NT2/D1 (cell line): Measurements from ENCODE around the gene MEGF6.
"Not testable (repeated sequence)": the region's sequence is repeated elsewhere in the genome, so short reads cannot be mapped to it uniquely, and the experiment has no call there.

Source experiments
- DNase-seq: peaks from one replicate; pipeline ENCODE4 v3.0.0-alpha.2; 2011; ENCODE audit warnings: low read depth, low spot score
- H3K27me3 ChIP-seq: 2 replicates; pipeline ENCODE4 v1.6.0; 2011; ENCODE audit warnings: mild to moderate bottlenecking; ENCODE audit not compliant: insufficient read length, insufficient read depth
- H3K36me3 ChIP-seq: 2 replicates; pipeline ENCODE4 v1.6.1; 2011; ENCODE audit warnings: mild to moderate bottlenecking, low read length, mixed read lengths; ENCODE audit not compliant: insufficient read depth, insufficient read length
- H3K4me1 ChIP-seq: 2 replicates; pipeline ENCODE4 v1.5.1; 2011; ENCODE audit not compliant: insufficient read depth, insufficient read length
- H3K4me3 ChIP-seq: 2 replicates; pipeline ENCODE4 v1.5.1; 2011; ENCODE audit warnings: low read depth; ENCODE audit not compliant: insufficient read length
- H3K9ac ChIP-seq: 2 replicates; pipeline ENCODE4 v1.6.0; 2011; ENCODE audit warnings: low read depth; ENCODE audit not compliant: insufficient read length
- H3K9me3 ChIP-seq: 2 replicates; pipeline ENCODE4 v1.5.1; 2011; ENCODE audit warnings: mild to moderate bottlenecking, low read length; ENCODE audit not compliant: insufficient read depth
- SUZ12 ChIP-seq: IDR thresholded peaks from 2 replicates; pipeline ENCODE4 v1.6.1; 2011; ENCODE audit not compliant: insufficient read length, insufficient read depth; ENCODE audit errors: extremely low read depth
- YY1 ChIP-seq: IDR thresholded peaks from 2 replicates; pipeline ENCODE4 v1.6.1; 2011; ENCODE audit not compliant: insufficient read length, insufficient read depth
- ZNF274 ChIP-seq: IDR thresholded peaks from 2 replicates; pipeline ENCODE4 v1.6.1; 2011; ENCODE audit warnings: mild to moderate bottlenecking, low read depth, low read length

The MEGF6 gene

DNA sequence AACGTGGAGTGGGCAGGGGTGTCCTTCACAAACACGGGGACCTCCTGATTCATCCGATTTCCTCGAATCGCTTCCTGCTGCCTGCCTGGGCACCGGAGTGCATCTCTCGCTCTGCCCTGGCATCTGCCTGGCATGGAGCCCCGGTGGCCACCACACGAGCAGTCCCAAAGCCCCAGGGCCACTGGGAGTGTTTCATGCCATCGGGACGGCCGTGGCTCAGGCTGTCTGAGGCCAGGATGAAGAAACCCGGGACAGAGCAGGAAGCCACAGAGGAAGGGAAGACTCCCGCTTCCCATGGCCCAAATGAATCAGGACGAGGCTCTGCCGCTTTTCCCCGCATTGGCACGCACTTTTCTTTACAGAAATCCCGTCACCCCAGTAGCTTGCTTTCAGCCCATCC lies 32.4 kb downstream of the MEGF6 start:
- H3K9ac ChIP-seq, result no peak overlapping the region
- no peaks in the 10 kb centered on the region for H3K36me3 ChIP-seq
- TF ChIP-seq YY1 (no peak), SUZ12 (no peak), ZNF274 (no peak)
- no peaks in the 10 kb centered on the region for H3K4me1 ChIP-seq
- no peaks in the 10 kb centered on the region for H3K27me3 ChIP-seq
- DNase-seq, result no peak
- H3K4me3 ChIP-seq, result no peak overlapping the region
- H3K9me3 ChIP-seq, result no peaks in the 10 kb centered on the region

DNA sequence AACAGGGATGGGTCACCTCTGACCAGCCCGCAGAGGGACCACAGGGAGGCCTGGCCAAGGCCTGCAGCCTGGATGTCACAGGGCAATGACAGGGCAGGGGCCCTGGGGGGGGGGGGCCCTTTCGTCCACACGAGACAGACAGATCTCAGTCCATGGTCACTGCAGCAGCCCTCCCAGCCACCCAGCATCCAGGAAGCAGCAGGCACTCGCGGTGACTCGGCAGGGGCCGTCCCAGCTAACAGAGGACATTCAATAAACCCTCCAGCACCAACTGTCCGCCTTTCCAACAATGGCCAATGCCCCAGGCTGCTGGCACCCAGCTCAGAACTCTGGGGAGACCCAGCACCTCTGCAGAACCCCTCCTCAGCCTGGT lies 32.9 kb downstream of the MEGF6 start:
- TF ChIP-seq YY1, result no peak
- TF ChIP-seq ZNF274, result no peak
- no peak for TF ChIP-seq SUZ12
- Histone ChIP-seq H3K27me3 (no peaks in the 10 kb centered on the region), H3K9ac (no peak overlapping the region), H3K4me1 (no peaks in the 10 kb centered on the region), H3K4me3 (no peak overlapping the region), H3K36me3 (no peaks in the 10 kb centered on the region), H3K9me3 (no peaks in the 10 kb centered on the region)
- DNase-seq, result no peak

DNA sequence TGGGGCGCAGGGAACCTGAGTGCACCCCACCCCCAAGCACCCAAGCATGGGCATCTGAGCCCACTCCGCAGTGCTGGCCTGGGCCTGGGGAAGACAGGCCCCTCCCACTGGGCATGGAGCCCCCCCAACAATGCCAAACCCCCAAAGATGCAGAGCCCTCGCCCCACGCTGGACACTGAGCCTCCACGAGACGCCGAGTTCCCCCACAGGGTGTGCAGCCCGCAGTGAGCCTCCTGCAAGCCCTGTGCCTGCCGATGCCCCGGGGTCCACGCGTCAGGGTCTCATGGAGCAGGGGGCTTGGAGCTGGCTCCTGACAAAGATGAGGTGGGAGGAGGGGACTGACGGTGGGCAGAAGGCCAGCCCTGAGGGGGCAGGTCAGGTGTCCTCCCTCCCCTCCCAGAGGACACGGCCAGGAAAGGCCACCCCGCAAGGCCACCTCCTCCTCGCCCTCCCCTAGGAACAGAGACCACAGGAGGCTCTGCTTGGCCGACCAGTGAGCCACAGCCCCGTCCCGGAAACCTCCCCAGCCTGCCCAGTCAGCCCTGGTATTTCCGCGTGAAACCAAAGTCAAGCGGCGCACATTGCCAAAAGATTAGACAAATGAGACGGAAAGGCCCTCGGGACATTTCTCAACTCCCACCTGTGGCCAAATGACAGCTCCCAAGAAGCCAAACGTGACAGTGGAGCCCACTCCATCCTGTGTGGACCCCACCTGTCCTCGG lies 33.4 kb downstream of the MEGF6 start:
- H3K4me1 ChIP-seq, result no peaks in the 10 kb centered on the region
- H3K9ac ChIP-seq, result no peak overlapping the region
- DNase-seq, result no peak
- no peak for TF ChIP-seq YY1
- no peak for TF ChIP-seq SUZ12
- TF ChIP-seq ZNF274, result no peak
- H3K4me3 ChIP-seq, result no peak overlapping the region
- H3K36me3 ChIP-seq, result no peaks in the 10 kb centered on the region
- H3K9me3 ChIP-seq, result no peaks in the 10 kb centered on the region
- no peaks in the 10 kb centered on the region for H3K27me3 ChIP-seq

DNA sequence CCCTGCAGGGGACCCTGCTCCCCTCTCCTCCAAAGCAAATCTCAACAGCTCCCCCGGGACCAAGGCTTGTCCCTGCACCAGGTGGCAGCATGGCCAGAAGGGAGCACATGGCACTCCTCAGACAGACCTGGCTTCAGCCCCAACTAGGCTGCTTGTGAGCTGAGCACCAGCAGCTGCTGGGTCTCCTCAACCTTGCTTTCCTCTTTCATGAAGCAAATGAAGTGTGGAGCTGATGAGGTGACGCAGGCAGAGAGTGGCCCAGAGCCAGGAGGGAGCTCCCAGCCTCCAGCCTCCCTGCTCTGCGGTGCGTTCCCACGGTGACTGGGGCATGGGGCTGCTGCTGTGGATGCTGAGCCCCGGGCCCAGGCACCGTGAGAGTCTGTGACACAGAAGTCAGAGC lies 34.0 kb downstream of the MEGF6 start:
- Histone ChIP-seq H3K36me3 (no peaks in the 10 kb centered on the region), H3K9me3 (no peaks in the 10 kb centered on the region), H3K27me3 (no peaks in the 10 kb centered on the region), H3K4me1 (no peaks in the 10 kb centered on the region), H3K9ac (no peak overlapping the region), H3K4me3 (no peak overlapping the region)
- DNase-seq, result no peak
- no peak for TF ChIP-seq YY1
- TF ChIP-seq ZNF274, result no peak

DNA sequence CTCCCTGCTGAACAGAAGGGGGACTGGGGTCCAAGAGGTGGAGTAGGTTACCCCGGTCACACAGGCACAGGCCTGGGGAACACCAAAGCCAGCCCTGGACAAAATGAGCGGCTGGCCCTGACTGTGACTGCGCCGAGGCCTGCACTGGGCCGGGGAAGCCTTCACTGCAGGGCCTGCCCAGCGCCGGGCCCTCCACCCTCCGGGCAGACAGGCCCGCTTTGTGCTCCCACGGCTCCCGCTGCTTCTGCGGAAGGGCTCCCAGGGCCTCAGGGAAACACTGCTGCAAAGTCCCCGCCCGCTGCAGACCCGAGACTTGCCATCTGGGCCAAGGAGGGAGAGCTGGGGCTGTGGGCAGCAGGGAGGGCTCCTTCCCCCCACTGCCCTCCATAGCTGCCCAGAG lies 35.3 kb downstream of the MEGF6 start:
- no peaks in the 10 kb centered on the region for H3K4me1 ChIP-seq
- H3K9ac ChIP-seq, result peak overlapping the region; percentile 4
- no peaks in the 10 kb centered on the region for H3K27me3 ChIP-seq
- no peak overlapping the region for H3K4me3 ChIP-seq
- TF ChIP-seq ZNF274, result no peak
- no peak for TF ChIP-seq SUZ12
- no peak for TF ChIP-seq YY1
- no peaks in the 10 kb centered on the region for H3K9me3 ChIP-seq
- no peaks in the 10 kb centered on the region for H3K36me3 ChIP-seq
- no peak for DNase-seq

DNA sequence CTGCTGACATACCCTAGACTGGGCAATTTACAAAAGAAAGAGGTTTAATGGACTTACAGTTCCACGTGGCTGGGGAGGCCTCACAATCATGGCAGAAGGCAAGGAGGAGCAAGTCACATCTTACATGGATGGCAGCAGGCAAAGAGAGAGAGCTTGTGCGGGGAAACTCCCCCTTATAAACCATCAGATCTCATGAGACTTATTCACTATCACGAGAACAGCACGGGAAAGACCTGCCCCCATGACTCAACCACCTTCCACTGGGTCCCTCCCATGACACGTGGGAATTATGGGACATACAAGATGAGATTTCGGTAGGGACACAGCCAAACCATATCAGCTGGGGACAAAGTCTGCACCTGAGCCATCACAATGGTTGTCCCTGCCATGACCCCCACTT lies 35.8 kb downstream of the MEGF6 start:
- not testable (repeated sequence) for H3K27me3 ChIP-seq, H3K9ac ChIP-seq, H3K9me3 ChIP-seq, H3K4me3 ChIP-seq, H3K4me1 ChIP-seq, H3K36me3 ChIP-seq, DNase-seq

DNA sequence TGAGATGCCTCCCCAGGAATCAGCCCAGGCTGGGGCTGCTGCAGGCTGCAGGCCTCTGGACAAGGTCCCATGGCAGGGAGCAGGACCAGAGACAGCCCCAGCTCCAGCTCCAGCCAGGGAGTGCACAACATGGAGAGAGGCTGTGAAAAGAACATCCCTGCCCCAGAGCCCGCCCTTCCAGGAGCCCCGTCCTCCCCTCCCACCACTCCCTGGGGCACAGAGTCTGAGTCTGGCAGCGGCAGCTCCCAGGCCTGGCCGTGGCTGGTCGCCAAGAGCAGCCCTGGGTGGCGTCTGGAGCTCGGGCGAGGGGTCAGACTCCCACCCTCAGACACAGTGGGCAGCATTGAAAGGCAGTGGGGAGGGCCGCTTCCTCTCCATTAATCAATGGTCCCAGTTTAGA lies 37.8 kb downstream of the MEGF6 start:
- Histone ChIP-seq H3K36me3 (no peaks in the 10 kb centered on the region), H3K4me1 (no peaks in the 10 kb centered on the region), H3K27me3 (no peaks in the 10 kb centered on the region), H3K9ac (no peak overlapping the region), H3K9me3 (no peaks in the 10 kb centered on the region), H3K4me3 (no peak overlapping the region)
- DNase-seq, result no peak
- TF ChIP-seq SUZ12, result no peak
- no peak for TF ChIP-seq YY1
- TF ChIP-seq ZNF274, result no peak

DNA sequence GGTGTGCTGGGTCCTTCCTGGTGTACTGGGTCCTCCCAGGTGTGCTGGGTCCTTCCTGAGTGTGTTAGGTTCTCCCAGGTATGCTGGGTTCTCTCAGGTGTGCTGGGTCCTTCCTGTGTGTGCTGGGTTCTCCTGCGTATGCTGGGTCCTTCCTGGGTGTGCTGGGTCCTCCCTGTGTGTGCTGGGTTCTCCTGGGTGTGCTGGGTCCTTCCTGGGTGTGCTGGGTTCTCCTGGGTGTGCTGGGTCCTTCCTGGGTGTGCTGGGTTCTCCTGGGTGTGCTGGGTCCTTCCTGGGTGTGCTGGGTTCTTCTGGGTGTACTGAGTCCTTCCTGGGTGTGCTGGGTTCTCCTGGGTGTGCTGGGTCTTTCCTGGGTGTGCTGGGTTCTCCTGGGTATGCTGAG lies 38.7 kb downstream of the MEGF6 start:
- not testable (repeated sequence) for H3K9me3 ChIP-seq, H3K4me3 ChIP-seq, H3K36me3 ChIP-seq, H3K4me1 ChIP-seq, H3K9ac ChIP-seq, DNase-seq, H3K27me3 ChIP-seq
